Mucosa of descending colon (tissue), 3 donors: ENCODE data around the gene TFEB. TPM values are rescaled to one million over a fixed set of nuclear protein-coding genes. Genes with fewer than 3 reads are reported as not detected.

Experiments used
- ATAC-seq: fragments of 200-7000 bp; cut with Tn5 transposase; one replicate; pipeline ENCODE4 v1.9.1; 2020; ENCODE audit warnings: mild to moderate bottlenecking, moderate library complexity
- DNase-seq, 3 donors: peaks; one replicate each; pipeline ENCODE4 v3.0.0-alpha.2; 2020
- H3K36me3 ChIP-seq: fragments of 200-600 bp; one replicate; pipeline ENCODE4 v1.8.0; 2021; ENCODE audit warnings: low read depth, mild to moderate bottlenecking
- H3K4me1 ChIP-seq: fragments of 200-600 bp; one replicate; pipeline ENCODE4 v1.8.0; 2021; ENCODE audit warnings: low read depth, mild to moderate bottlenecking
- H3K4me3 ChIP-seq: fragments of 200-600 bp; one replicate; pipeline ENCODE4 v1.8.0; 2021; ENCODE audit warnings: mild to moderate bottlenecking
- H3K9me3 ChIP-seq: fragments of 200-600 bp; one replicate; pipeline ENCODE4 v1.8.0; 2021; ENCODE audit warnings: mild to moderate bottlenecking
- CTCF ChIP-seq: fragments of 200-600 bp; IDR thresholded peaks from one replicate; pipeline ENCODE4 v1.8.0; 2022; ENCODE audit warnings: antibody characterized with exemption, mild to moderate bottlenecking
- intact Hi-C, 2 donors: fragments of 100-400 bp; cut with DNase I in 1 of 2; cut with micrococcal nuclease in 1 of 2; formaldehyde crosslinking; loops; one replicate each; pipeline versions ENCODE4 v1.11.0 to v1.11.1; 2022; cut with DNase I, micrococcal nuclease
- total RNA-seq, 3 donors: library from RNA; stranded (reverse); fragmentation: NEBNext Ultra II Directional in 2 of 3; extraction: Animal tissue kit (Norgen Biotek cat#: 25700) in 2 of 3; gene quantifications; one replicate each; pipeline versions ENCODE4 v1.2.1 to v1.2.4, GENCODE V29; 2021 to 2023
- donor health status: DM: no; HTN: no; CAD: no; lungs with moderate emphysema.
- donor health status: DM: no; HTN: no; CAD: no.
- donor health status: DM: no; HTN: yes; CAD: no.

TFEB gene
- total RNA-seq, 3 donors from 2014 or later: 35.2 to 44.5 (median 40.2) TPM

- no peak for TF ChIP-seq CTCF
- Histone ChIP-seq H3K4me1 (no peaks in the 10 kb centered on the region), H3K9me3 (no peaks in the 10 kb centered on the region), H3K4me3 (no peak overlapping the region), H3K36me3 (no peaks in the 10 kb centered on the region)
- no peak for ATAC-seq
- DNase-seq: no peak
- intact Hi-C loops: no loop called here
Measured at GRCh38 chr6:41651962-41652657, 83.3 kb downstream of the TFEB start.

- DNase-seq: no peak
- ATAC-seq: no peak
- Histone ChIP-seq H3K4me3 (no peak overlapping the region), H3K4me1 (no peaks in the 10 kb centered on the region), H3K36me3 (no peaks in the 10 kb centered on the region), H3K9me3 (no peaks in the 10 kb centered on the region)
- no peak for TF ChIP-seq CTCF
- intact Hi-C loops: no loop called here
Measured at GRCh38 chr6:41651246-41651961, 84.0 kb downstream of the TFEB start.

GRCh38 chr6:41650120-41650519 is 85.3 kb downstream of the TFEB start:
- Histone ChIP-seq H3K36me3 (no peaks in the 10 kb centered on the region), H3K4me1 (no peaks in the 10 kb centered on the region), H3K9me3 (no peaks in the 10 kb centered on the region), H3K4me3 (no peak overlapping the region)
- no peak for ATAC-seq
- intact Hi-C loops: no loop called here
- no peak for DNase-seq
- no peak for TF ChIP-seq CTCF

GRCh38 chr6:41649596-41649995 is 85.8 kb downstream of the TFEB start:
- Histone ChIP-seq H3K4me1 (no peaks in the 10 kb centered on the region), H3K9me3 (no peaks in the 10 kb centered on the region), H3K4me3 (no peak overlapping the region), H3K36me3 (no peaks in the 10 kb centered on the region)
- ATAC-seq: no peak
- intact Hi-C loops: no loop called here
- no peak for DNase-seq
- no peak for TF ChIP-seq CTCF

GRCh38 chr6:41648921-41649320 is 86.5 kb downstream of the TFEB start:
- H3K4me3 ChIP-seq: no peak overlapping the region
- H3K36me3 ChIP-seq: no peaks in the 10 kb centered on the region
- intact Hi-C loops: no loop called here
- H3K4me1 ChIP-seq: no peaks in the 10 kb centered on the region
- DNase-seq (no peak), ATAC-seq (no peak)
- TF ChIP-seq CTCF: no peak
- H3K9me3 ChIP-seq: no peaks in the 10 kb centered on the region
